RPMI7951 (cell line): ENCODE results near the gene VPS50. TPM values are rescaled to one million over a fixed set of nuclear protein-coding genes. Genes with fewer than 3 reads are reported as not detected.

Experiments used
- total RNA-seq: library from RNA; depleted of rRNA; stranded (reverse); fragments of >200 nt; shearing (Covaris generic); gene quantifications from 2 replicates; pipeline ENCODE4 v1.2.3, GENCODE V29; 2014; rRNA removed

Gene VPS50
- total RNA-seq, 1 experiment from 2014 or later, result 32.6 TPM

Other genes with a start within 250 kb of the VPS50 start
- gene SAMD9, start 114.4 kb upstream of the VPS50 start, total RNA-seq, result 18.8 and 24.3 TPM in 2 replicates
- 25.9 and 33.9 TPM in 2 replicates for gene SAMD9L, start 84.0 kb upstream of the VPS50 start, total RNA-seq
- gene HEPACAM2, start 5.9 kb upstream of the VPS50 start, total RNA-seq, result not detected in 2 replicates